ENCODE data around the gene MEAK7.

DNA sequence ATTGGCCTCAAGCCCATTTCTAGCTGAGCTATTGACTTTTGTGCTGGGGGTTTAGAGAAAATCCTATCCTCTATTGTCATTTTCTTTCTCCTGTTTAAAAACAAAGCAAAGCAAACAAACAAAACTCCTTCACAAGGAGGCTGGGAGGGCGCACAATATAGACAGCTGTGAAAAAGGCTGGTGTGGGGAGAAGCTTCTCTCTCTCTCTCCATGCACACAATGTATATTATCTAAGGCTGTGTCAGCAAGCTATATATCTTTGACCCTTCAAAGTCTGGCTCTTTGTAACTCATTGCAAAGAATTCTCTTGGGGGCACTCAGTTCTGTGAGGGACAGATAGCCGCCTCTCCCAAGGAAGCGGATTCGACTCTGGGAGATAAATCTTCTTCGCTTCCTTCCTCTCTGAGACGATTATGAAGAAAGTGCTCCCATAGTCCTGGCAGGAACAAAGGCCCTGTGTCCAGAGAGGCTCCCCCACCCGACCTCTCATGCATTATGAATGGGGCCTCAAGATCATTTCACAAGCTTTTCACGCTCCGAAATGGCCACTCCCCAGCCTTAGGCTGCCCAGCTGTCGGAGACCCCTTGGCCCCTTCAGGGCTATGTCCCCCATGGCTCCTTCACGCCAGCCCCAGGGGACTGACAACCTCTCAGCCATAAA lies 33.2 kb upstream of the MEAK7 start:
- TF ChIP-seq POLR2A (IDR thresholded peaks at IDR 0.05), result no peak
- TF ChIP-seq, protein P1, sequence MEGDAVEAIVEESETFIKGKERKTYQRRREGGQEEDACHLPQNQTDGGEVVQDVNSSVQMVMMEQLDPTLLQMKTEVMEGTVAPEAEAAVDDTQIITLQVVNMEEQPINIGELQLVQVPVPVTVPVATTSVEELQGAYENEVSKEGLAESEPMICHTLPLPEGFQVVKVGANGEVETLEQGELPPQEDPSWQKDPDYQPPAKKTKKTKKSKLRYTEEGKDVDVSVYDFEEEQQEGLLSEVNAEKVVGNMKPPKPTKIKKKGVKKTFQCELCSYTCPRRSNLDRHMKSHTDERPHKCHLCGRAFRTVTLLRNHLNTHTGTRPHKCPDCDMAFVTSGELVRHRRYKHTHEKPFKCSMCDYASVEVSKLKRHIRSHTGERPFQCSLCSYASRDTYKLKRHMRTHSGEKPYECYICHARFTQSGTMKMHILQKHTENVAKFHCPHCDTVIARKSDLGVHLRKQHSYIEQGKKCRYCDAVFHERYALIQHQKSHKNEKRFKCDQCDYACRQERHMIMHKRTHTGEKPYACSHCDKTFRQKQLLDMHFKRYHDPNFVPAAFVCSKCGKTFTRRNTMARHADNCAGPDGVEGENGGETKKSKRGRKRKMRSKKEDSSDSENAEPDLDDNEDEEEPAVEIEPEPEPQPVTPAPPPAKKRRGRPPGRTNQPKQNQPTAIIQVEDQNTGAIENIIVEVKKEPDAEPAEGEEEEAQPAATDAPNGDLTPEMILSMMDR (IDR thresholded peaks at IDR 0.05), result no peak

Measured in Peyer's patch (tissue), 4 donors.